ENCODE measurements around the gene EIF3F.

The EIF3F gene

DNA sequence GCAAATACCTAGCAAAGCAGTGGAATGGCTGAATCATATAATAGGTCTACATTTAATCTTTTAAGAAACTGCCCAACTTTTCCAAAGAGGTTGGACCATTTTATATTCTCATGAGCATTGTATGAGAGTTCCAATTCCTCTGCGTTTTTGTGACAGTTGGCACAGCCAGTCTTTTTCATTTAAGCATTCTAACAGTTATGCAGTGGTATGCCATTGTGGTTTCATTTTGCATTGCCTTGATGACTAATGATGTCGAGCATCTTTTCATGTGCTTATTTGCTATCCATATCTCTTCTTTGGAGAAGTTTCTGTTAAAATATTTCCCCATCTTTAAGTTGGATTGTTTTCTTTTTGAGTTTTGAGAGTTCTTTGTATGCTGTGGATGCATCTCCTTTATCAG is 38.7 kb downstream of the EIF3F start:
- no peak for FAIRE-seq
- DNase-seq (ENCODE audit: insufficient read length, low spot score), result no peak
- TF ChIP-seq, protein P1, sequence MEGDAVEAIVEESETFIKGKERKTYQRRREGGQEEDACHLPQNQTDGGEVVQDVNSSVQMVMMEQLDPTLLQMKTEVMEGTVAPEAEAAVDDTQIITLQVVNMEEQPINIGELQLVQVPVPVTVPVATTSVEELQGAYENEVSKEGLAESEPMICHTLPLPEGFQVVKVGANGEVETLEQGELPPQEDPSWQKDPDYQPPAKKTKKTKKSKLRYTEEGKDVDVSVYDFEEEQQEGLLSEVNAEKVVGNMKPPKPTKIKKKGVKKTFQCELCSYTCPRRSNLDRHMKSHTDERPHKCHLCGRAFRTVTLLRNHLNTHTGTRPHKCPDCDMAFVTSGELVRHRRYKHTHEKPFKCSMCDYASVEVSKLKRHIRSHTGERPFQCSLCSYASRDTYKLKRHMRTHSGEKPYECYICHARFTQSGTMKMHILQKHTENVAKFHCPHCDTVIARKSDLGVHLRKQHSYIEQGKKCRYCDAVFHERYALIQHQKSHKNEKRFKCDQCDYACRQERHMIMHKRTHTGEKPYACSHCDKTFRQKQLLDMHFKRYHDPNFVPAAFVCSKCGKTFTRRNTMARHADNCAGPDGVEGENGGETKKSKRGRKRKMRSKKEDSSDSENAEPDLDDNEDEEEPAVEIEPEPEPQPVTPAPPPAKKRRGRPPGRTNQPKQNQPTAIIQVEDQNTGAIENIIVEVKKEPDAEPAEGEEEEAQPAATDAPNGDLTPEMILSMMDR (IDR thresholded peaks at IDR 0.05; ENCODE audit: insufficient read depth, missing control alignments), result no peak

GRCh38 chr11:8026982-8027381 is 39.8 kb downstream of the EIF3F start:
- DNase-seq (ENCODE audit: insufficient read length, low spot score), result no peak
- FAIRE-seq, result no peak
- TF ChIP-seq, protein P1 (IDR thresholded peaks at IDR 0.05; ENCODE audit: insufficient read depth, missing control alignments), result no peak

- no peak for FAIRE-seq
- TF ChIP-seq, protein P1 (IDR thresholded peaks at IDR 0.05; ENCODE audit: insufficient read depth, missing control alignments), result no peak
- no peak for DNase-seq (ENCODE audit: insufficient read length, low spot score)
Measured at GRCh38 chr11:8028766-8029165, 41.6 kb downstream of the EIF3F start.

- DNase-seq (ENCODE audit: insufficient read length, low spot score) (no peak), FAIRE-seq (no peak)
- TF ChIP-seq, protein P1 (IDR thresholded peaks at IDR 0.05; ENCODE audit: insufficient read depth, missing control alignments), result no peak
Measured at GRCh38 chr11:8030526-8031247, 43.5 kb downstream of the EIF3F start.

- DNase-seq (ENCODE audit: insufficient read length, low spot score) (no peak), FAIRE-seq (no peak)
- TF ChIP-seq, protein P1 (IDR thresholded peaks at IDR 0.05; ENCODE audit: insufficient read depth, missing control alignments), result no peak
Measured at GRCh38 chr11:8031248-8032115, 44.3 kb downstream of the EIF3F start.

DNA sequence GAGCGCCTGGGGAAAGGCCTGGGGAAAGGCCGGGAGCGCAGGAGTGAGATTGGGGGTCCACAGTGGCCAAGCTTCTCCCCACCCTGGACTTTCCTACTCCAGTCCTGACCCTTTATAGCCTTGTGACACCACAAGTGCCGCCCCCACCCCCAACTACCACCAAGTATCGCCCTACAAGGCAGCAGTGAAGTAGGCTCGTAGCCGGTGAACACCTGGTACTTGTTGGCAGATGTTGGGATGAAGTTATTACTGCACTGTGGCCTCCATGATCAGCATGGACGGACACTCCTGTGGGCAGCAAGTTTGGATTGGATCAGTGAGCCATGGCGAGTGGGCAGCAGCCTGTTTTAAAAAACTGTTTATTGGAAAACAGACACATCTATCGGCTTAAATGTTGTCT is 45.0 kb downstream of the EIF3F start:
- TF ChIP-seq, protein P1 (IDR thresholded peaks at IDR 0.05; ENCODE audit: insufficient read depth, missing control alignments), result no peak
- no peak for FAIRE-seq
- no peak for DNase-seq (ENCODE audit: insufficient read length, low spot score)

All from D721Med (cell line).